ENCODE data around the gene FITM1. TPM values are rescaled to one million over a fixed set of nuclear protein-coding genes. Genes with fewer than 3 reads are reported as not detected.

Gene FITM1
- polyA plus RNA-seq, 1 of the 3 experiments (the other 2 are of a cell fraction): 0.12 TPM

DNA sequence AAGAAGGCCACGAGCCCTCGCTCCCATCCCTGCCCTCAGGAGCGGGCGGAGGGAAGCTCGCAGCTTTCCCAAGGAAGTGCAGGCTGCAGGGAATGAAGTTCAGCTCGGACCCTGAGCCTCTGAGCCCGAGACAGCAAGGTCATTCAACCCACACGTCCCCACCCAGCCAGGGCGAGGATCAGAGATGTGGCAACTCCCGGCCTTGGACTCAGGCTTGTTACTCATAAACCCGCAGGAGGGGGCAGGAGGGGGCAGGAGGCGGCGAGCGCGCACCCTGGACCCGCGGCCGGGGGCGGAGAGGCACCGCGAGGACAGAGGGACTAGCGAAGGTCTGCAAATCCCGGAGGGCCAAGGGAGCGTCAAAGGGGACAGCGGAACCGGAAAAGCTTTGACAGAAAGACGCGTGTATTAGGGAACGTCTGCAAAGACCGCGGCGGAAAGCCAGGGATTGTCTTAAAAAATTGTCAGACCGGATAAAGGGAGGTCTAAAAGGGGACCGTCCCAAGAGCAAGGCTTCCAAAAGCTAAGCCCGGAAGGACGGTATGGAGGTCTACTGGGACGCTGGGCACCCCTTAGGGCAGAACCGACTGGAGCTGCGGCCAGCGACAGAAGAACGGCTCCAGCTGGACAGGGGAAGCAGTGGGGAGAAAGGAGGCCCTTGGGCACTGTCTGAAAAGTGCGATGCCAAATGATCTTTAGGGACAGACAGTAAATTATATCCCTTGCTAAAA, 16.5 kb upstream of the FITM1 start:
- H4K20me1 ChIP-seq (ENCODE audit: insufficient read depth): no peaks in the 10 kb centered on the region
- peak overlapping the region; percentile 97 to 99 for H3K27ac ChIP-seq (ENCODE audit: low read depth in 2 of 2, low read length in 1 of 2)
- TF ChIP-seq RFX5 (IDR thresholded peaks at IDR 0.05; ENCODE audit: low read length): no peak
- no peak for TF ChIP-seq RXRA (IDR thresholded peaks at IDR 0.05; ENCODE audit: borderline replicate concordance, low read depth)
- TF ChIP-seq FOSL2 (IDR thresholded peaks at IDR 0.05; ENCODE audit: borderline replicate concordance, low read depth): no peak
- TF ChIP-seq, protein P1, sequence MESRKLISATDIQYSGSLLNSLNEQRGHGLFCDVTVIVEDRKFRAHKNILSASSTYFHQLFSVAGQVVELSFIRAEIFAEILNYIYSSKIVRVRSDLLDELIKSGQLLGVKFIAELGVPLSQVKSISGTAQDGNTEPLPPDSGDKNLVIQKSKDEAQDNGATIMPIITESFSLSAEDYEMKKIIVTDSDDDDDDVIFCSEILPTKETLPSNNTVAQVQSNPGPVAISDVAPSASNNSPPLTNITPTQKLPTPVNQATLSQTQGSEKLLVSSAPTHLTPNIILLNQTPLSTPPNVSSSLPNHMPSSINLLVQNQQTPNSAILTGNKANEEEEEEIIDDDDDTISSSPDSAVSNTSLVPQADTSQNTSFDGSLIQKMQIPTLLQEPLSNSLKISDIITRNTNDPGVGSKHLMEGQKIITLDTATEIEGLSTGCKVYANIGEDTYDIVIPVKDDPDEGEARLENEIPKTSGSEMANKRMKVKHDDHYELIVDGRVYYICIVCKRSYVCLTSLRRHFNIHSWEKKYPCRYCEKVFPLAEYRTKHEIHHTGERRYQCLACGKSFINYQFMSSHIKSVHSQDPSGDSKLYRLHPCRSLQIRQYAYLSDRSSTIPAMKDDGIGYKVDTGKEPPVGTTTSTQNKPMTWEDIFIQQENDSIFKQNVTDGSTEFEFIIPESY (IDR thresholded peaks at IDR 0.05; ENCODE audit: borderline replicate concordance, low read depth): 0 out of 2 replicates have a peak, but pooled peaks have one; percentile 57
- TF ChIP-seq, protein P2, sequence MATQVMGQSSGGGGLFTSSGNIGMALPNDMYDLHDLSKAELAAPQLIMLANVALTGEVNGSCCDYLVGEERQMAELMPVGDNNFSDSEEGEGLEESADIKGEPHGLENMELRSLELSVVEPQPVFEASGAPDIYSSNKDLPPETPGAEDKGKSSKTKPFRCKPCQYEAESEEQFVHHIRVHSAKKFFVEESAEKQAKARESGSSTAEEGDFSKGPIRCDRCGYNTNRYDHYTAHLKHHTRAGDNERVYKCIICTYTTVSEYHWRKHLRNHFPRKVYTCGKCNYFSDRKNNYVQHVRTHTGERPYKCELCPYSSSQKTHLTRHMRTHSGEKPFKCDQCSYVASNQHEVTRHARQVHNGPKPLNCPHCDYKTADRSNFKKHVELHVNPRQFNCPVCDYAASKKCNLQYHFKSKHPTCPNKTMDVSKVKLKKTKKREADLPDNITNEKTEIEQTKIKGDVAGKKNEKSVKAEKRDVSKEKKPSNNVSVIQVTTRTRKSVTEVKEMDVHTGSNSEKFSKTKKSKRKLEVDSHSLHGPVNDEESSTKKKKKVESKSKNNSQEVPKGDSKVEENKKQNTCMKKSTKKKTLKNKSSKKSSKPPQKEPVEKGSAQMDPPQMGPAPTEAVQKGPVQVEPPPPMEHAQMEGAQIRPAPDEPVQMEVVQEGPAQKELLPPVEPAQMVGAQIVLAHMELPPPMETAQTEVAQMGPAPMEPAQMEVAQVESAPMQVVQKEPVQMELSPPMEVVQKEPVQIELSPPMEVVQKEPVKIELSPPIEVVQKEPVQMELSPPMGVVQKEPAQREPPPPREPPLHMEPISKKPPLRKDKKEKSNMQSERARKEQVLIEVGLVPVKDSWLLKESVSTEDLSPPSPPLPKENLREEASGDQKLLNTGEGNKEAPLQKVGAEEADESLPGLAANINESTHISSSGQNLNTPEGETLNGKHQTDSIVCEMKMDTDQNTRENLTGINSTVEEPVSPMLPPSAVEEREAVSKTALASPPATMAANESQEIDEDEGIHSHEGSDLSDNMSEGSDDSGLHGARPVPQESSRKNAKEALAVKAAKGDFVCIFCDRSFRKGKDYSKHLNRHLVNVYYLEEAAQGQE (IDR thresholded peaks at IDR 0.05; ENCODE audit: low read depth, low read length): no peak
- TF ChIP-seq GABPA (IDR thresholded peaks at IDR 0.05; ENCODE audit: low read depth): peak; percentile 78
- TF ChIP-seq, protein P3, sequence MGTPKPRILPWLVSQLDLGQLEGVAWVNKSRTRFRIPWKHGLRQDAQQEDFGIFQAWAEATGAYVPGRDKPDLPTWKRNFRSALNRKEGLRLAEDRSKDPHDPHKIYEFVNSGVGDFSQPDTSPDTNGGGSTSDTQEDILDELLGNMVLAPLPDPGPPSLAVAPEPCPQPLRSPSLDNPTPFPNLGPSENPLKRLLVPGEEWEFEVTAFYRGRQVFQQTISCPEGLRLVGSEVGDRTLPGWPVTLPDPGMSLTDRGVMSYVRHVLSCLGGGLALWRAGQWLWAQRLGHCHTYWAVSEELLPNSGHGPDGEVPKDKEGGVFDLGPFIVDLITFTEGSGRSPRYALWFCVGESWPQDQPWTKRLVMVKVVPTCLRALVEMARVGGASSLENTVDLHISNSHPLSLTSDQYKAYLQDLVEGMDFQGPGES (IDR thresholded peaks at IDR 0.05; ENCODE audit: low read depth, low read length): peak; percentile 53
- TF ChIP-seq ELF1 (IDR thresholded peaks at IDR 0.05): peak; percentile 59; the same call in 1 of the 2 replicates
- peak; percentile 22 for TF ChIP-seq CHD2 (IDR thresholded peaks at IDR 0.05; ENCODE audit: low read length, partially characterized antibody)
- TF ChIP-seq YY1 (IDR thresholded peaks at IDR 0.05; ENCODE audit: low read depth): peak; percentile 73; the same call in 1 of the 2 replicates
- no peak for TF ChIP-seq NFIC (IDR thresholded peaks at IDR 0.05; ENCODE audit: borderline replicate concordance)
- TF ChIP-seq EP300 (IDR thresholded peaks at IDR 0.05; ENCODE audit: borderline replicate concordance in 1 of 2, low read depth in 1 of 2, low read length in 1 of 2): peak in 1 of 2 experiments; percentile 31; a peak in 2 of 4 replicates
- peak; percentile 72 for TF ChIP-seq TAF1 (IDR thresholded peaks at IDR 0.05; ENCODE audit: borderline replicate concordance, low read depth, low read length)
- peak; percentile 86 for TF ChIP-seq MXI1 (IDR thresholded peaks at IDR 0.05; ENCODE audit: low read depth, low read length)
- TF ChIP-seq, protein P4, sequence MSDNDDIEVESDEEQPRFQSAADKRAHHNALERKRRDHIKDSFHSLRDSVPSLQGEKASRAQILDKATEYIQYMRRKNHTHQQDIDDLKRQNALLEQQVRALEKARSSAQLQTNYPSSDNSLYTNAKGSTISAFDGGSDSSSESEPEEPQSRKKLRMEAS (IDR thresholded peaks at IDR 0.05; ENCODE audit: low read depth): peak; percentile 85
- H3K4me1 ChIP-seq (ENCODE audit: control insufficient read depth in 1 of 2, insufficient read depth in 2 of 2, low read depth in 1 of 2, low read length in 1 of 2): peaks cover 10 to 17% of the 10 kb centered on the region in 2 experiments
- ChIA-PET CTCF (interaction anchor here (0.8 to 3.8 kb wide), 14 partner anchors 21 to 525 kb away, joined by 3 to 25 read pairs (median 3); partner anchors contain the start of genes CARMIL3, IPO4, IRF9 and PCK2), POLR2A (interaction anchor here (0.8 to 3.2 kb wide), 20 partner anchors 8 to 793 kb away, joined by 3 to 28 read pairs (median 6); partner anchors contain the start of genes CARMIL3, EMC9, FITM1 and IRF9)
- WGBS (ENCODE audit: low lambda C conversion rate): 1% methylated on average over 26 of the region's 42 CpGs
- DNase-seq: peak; percentile 79
- peak overlapping the region; percentile 71 to 88 for H3K4me3 ChIP-seq (ENCODE audit: low read depth in 2 of 2, low read length in 1 of 2)
- no peaks in the 10 kb centered on the region for H3K9me3 ChIP-seq
- H2AFZ ChIP-seq (ENCODE audit: low read depth): peak overlapping the region; percentile 74
- H3F3A ChIP-seq (replicated peaks; ENCODE audit: insufficient read depth): peaks cover 11% of the 10 kb centered on the region
- H3K27me3 ChIP-seq (ENCODE audit: insufficient read depth): no peaks in the 10 kb centered on the region
- H3K4me2 ChIP-seq: peak overlapping the region; percentile 90
- H3K79me2 ChIP-seq (ENCODE audit: insufficient read depth): peaks cover 6% of the 10 kb centered on the region; the same call in 1 of the 2 replicates
- peaks cover 11 to 23% of the 10 kb centered on the region in 2 experiments for H3K36me3 ChIP-seq (replicated peaks in 1 of 2; ENCODE audit: control insufficient read depth in 1 of 2, insufficient read depth in 2 of 2, low read length in 1 of 2)
- H3K9ac ChIP-seq: peak overlapping the region; percentile 91
- no peaks in the 10 kb centered on the region for H3K9me2 ChIP-seq

Measured in SK-N-SH (cell line).